Kasumi-1 (cell line): ENCODE measurements around the gene CLEC9A.

Experiments
- DNase-seq, 2 experiments: peaks; one replicate each; lab custom pipeline; 2025; lab: John Stamatoyannopoulos, UW

Gene CLEC9A

DNA sequence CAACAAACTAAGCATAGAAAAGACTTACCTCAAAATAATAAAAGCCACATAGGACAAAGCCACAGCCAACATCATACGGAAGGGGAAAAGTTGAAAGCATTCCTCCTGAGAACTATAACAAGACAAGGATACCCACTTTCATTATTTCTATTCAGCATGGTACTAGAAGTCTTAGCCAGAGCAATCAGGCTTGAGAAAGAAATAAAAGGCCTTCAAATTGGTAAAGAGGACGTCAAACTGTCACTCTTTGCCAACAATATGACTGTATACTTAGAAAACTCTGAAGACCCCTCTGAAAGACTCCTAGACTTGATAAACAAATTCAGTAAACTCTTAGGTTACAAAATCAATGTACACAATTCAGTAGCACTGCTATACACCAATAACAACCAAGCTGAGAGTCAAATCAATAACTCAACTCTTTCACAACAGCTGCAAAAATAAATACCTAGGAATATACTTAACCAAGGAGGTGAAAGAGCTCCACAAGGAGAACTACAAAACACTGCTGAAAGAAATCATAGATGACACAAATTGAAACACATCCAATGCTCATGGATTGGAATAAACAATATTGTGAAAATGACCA lies 79.9 kb downstream of the CLEC9A start:
- no peak for DNase-seq

GRCh38 chr12:10111451-10111850 lies 81.0 kb downstream of the CLEC9A start:
- DNase-seq: no peak

- no peak for DNase-seq
Measured at GRCh38 chr12:10113075-10113474, 82.6 kb downstream of the CLEC9A start.

GRCh38 chr12:10113920-10114319 lies 83.4 kb downstream of the CLEC9A start:
- DNase-seq: no peak

GRCh38 chr12:10115311-10115710 lies 84.8 kb downstream of the CLEC9A start:
- no peak for DNase-seq
